ENCODE data around the gene MUCL3.

Gene MUCL3

DNA sequence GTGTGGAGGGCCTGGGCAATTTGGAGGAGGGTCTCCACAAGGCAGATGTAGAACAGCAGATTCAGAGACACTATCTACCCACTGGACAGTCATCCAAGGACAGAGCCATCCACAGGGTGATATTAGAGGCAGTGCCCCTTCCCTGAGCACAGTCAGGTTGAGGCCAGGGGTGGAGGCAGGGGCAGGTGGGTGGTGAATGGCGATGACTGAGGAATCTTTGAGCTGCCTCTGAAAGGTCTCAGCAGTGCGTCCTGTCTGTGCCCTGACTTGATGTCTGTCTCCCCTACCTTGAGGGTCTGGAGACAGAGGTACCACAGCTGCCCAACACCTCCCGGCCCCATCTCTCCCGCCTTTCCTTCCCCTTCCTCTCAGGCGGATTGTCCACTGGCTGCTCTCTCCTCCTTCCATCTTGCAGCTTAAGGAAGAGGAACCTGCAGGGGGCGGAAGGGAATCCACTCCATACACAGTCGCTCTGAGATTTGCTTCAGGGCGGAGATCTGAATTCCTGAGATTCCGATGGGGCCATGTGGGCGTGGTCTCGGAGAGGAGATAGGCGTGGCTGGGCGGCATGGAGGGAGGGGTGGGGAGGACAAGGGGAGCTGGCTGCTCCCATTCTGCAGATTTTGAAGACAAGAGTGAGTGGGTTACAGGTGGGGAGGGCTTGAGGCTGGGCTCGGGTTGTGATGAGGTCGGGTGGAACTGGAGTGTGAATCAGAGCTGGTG lies 1.7 kb downstream of the MUCL3 start:
- TF ChIP-seq CTCF (IDR thresholded peaks at IDR 0.05; ENCODE audit: low read depth, low read length, missing control alignments): no peak
- DNase-seq (ENCODE audit: low read depth): no peak
- no peak overlapping the region for H3K4me3 ChIP-seq (ENCODE audit: low read depth, low read length)

DNA sequence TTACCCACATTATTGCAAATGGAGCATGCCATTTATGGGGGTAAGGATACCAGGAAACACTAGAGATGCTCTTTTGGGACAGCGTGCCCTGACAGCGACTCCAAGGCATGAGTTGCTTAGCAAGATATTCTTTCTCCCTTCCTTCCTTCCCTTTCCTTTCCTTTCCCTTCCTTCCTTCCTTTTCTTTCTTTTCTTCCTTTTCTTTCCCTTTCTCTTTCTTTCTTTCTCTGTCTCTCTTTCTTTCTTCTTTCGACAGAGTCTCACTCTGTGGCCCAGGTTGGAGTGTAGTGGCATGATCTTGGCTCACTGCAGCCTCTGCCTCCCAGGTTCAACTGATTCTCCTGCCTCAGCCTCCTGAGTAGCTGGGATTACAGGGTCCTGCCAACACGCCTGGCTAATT lies 3.3 kb downstream of the MUCL3 start:
- no peak for DNase-seq (ENCODE audit: low read depth)
- H3K4me3 ChIP-seq (ENCODE audit: low read depth, low read length): no peak overlapping the region
- no peak for TF ChIP-seq CTCF (IDR thresholded peaks at IDR 0.05; ENCODE audit: low read depth, low read length, missing control alignments)

GRCh38 chr6:30945281-30945680 lies 4.5 kb downstream of the MUCL3 start:
- TF ChIP-seq CTCF (IDR thresholded peaks at IDR 0.05; ENCODE audit: low read depth, low read length, missing control alignments): no peak
- no peak overlapping the region for H3K4me3 ChIP-seq (ENCODE audit: low read depth, low read length)

GRCh38 chr6:30947231-30947630 lies 6.5 kb downstream of the MUCL3 start:
- DNase-seq (ENCODE audit: low read depth): no peak
- H3K4me3 ChIP-seq (ENCODE audit: low read depth, low read length): no peak overlapping the region
- no peak for TF ChIP-seq CTCF (IDR thresholded peaks at IDR 0.05; ENCODE audit: low read depth, low read length, missing control alignments)

More at GRCh38 chr6:30945281-30945680, 4.5 kb downstream of the MUCL3 start:
- DNase-seq (ENCODE audit: low read depth): no peak

DNA sequence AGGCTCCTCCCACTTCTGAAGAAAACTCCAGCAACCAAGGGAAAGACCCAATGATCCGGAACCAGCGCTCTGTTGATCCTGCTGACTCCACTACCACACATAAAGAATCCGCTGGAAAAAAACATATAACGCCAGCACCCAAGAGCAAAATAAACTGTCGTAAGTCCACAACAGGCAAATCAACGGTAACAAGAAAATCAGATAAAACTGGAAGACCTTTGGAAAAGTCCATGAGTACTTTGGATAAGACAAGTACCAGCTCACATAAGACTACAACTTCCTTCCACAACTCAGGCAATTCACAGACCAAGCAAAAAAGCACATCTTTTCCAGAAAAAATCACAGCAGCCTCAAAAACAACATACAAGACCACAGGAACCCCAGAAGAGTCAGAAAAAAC lies 8.0 kb downstream of the MUCL3 start:
- no peak for DNase-seq (ENCODE audit: low read depth)
- no peak for TF ChIP-seq CTCF (IDR thresholded peaks at IDR 0.05; ENCODE audit: low read depth, low read length, missing control alignments)
- no peak overlapping the region for H3K4me3 ChIP-seq (ENCODE audit: low read depth, low read length)

DNA sequence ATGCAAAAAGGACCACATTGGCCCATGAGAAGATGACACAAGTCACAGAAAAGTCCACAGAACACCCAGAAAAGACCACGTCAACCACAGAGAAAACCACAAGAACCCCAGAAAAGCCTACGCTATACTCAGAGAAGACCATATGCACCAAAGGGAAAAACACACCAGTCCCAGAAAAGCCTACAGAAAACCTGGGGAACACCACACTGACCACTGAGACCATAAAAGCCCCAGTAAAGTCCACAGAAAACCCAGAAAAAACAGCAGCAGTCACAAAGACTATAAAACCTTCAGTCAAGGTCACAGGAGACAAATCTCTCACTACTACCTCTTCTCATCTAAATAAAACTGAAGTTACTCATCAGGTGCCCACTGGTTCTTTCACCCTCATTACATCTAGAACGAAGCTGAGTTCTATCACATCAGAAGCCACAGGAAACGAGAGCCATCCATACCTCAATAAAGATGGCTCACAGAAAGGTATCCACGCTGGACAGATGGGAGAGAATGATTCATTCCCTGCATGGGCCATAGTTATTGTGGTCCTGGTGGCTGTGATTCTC lies 11.2 kb downstream of the MUCL3 start:
- peak; percentile 37 for DNase-seq (ENCODE audit: low read depth)
- H3K4me3 ChIP-seq (ENCODE audit: low read depth, low read length): no peak overlapping the region
- TF ChIP-seq CTCF (IDR thresholded peaks at IDR 0.05; ENCODE audit: low read depth, low read length, missing control alignments): no peak

Measured in GM12864 (cell line).